Tibial artery (tissue), 4 donors: ENCODE data around the gene ATP8A1.

Experiments
- DNase-seq, 2 donors: peaks; one replicate each; pipeline ENCODE4 v3.0.0-alpha.2; 2019
- H3K27ac ChIP-seq, 2 donors: fragments of 200-600 bp; sonication (generic) in 1 of 2; 1 replicate in 1 of 2; 2 replicates in 1 of 2; pipeline ENCODE4 v1.5.1; 2018 to 2019; ENCODE audit warnings: mild to moderate bottlenecking in 1 of 2
- H3K27me3 ChIP-seq, 2 donors: fragments of 200-600 bp; sonication (generic) in 1 of 2; one replicate each; pipeline versions ENCODE4 v1.5.1 to v1.6.0; 2016 to 2019
- H3K36me3 ChIP-seq, 3 donors: fragments of 200-600 bp; sonication (generic) in 2 of 3; one replicate each; pipeline ENCODE4 v1.5.1; 2016 to 2019; ENCODE audit warnings: mild to moderate bottlenecking in 2 of 3
- H3K4me1 ChIP-seq, 4 donors: fragments of 200-600 bp; sonication (generic) in 2 of 4; 1 replicate in 3 of 4; 2 replicates in 1 of 4; pipeline ENCODE4 v1.5.1; 2016 to 2019
- H3K4me3 ChIP-seq, 2 donors: fragments of 200-600 bp; sonication (generic) in 1 of 2; 1 replicate in 1 of 2; 2 replicates in 1 of 2; pipeline ENCODE4 v1.5.1; 2018 to 2019; ENCODE audit warnings: mild to moderate bottlenecking in 2 of 2
- H3K9me3 ChIP-seq, 3 donors: fragments of 200-600 bp; sonication (generic) in 1 of 3; one replicate each; pipeline ENCODE4 v1.5.1; 2016 to 2019
- intact Hi-C: fragments of 100-400 bp; cut with DNase I; formaldehyde crosslinking; loops from one replicate; pipeline ENCODE4 v1.15.0; 2023; ENCODE audit warnings: low total_unique reads
- TF ChIP-seq, protein P1 (sequence below), 2 experiments: fragments of 200-600 bp in 1 of 2; fragments of 450-650 bp in 1 of 2; IDR thresholded peaks; one replicate each; pipeline ENCODE4 v1.5.1; 2017 to 2019; ENCODE audit warnings: antibody characterized with exemption in 2 of 2, mild to moderate bottlenecking in 1 of 2, moderate library complexity in 1 of 2

The ATP8A1 gene

DNA sequence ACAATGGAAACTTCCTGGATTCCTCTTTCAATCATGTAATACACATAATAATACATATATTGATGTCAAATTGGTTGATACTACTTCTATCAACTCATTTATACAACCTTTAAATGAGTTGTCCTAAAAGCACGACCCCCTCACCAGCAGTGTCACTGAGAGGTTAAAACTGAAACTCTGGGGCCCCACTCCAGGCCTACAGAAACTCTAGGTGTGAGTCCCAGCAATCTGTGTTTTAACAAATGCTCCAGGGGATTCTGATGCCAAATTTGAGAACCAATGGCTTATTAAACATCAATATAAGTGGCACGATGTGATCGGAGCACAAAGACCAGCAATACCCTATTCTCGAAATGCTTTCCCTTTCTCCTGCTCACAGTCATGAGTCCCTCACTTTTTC, 47.9 kb downstream of the ATP8A1 start:
- DNase-seq: no peak
- H3K4me3 ChIP-seq: no peak overlapping the region
- H3K36me3 ChIP-seq: peaks cover 0 to 9% (median 0%) of the 10 kb centered on the region in 3 donors
- TF ChIP-seq, protein P1, sequence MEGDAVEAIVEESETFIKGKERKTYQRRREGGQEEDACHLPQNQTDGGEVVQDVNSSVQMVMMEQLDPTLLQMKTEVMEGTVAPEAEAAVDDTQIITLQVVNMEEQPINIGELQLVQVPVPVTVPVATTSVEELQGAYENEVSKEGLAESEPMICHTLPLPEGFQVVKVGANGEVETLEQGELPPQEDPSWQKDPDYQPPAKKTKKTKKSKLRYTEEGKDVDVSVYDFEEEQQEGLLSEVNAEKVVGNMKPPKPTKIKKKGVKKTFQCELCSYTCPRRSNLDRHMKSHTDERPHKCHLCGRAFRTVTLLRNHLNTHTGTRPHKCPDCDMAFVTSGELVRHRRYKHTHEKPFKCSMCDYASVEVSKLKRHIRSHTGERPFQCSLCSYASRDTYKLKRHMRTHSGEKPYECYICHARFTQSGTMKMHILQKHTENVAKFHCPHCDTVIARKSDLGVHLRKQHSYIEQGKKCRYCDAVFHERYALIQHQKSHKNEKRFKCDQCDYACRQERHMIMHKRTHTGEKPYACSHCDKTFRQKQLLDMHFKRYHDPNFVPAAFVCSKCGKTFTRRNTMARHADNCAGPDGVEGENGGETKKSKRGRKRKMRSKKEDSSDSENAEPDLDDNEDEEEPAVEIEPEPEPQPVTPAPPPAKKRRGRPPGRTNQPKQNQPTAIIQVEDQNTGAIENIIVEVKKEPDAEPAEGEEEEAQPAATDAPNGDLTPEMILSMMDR (IDR thresholded peaks at IDR 0.05): no peak
- intact Hi-C loops: no loop called here
- H3K4me1 ChIP-seq: peaks cover 0 to 18% (median 1%) of the 10 kb centered on the region in 4 donors
- H3K27ac ChIP-seq: no peak overlapping the region
- no peaks in the 10 kb centered on the region for H3K9me3 ChIP-seq
- H3K27me3 ChIP-seq: no peaks in the 10 kb centered on the region

DNA sequence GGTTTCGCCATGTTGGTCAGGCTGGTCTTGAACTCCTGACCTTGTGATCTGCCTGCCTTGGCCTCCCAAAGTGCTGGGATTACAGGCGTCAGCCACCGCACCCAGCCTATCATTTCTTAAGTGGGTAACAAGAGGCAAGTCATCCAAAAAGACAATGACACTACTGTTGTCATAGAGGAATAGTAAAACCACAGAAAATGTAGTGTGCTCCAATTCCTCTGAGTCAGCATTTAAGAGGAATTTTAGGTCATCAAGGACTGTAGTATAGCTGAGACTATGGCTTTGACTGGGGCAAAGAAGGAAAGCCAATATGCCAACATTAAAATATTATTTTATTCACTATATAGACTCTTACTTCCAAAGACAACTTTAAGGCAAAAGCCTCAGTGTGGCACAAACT, 48.4 kb downstream of the ATP8A1 start:
- H3K27ac ChIP-seq: no peak overlapping the region
- no peak for DNase-seq
- TF ChIP-seq, protein P1 (IDR thresholded peaks at IDR 0.05): no peak
- intact Hi-C loops: no loop called here
- peaks cover 0 to 18% (median 1%) of the 10 kb centered on the region in 4 donors for H3K4me1 ChIP-seq
- no peaks in the 10 kb centered on the region for H3K27me3 ChIP-seq
- no peak overlapping the region for H3K4me3 ChIP-seq
- H3K9me3 ChIP-seq: no peaks in the 10 kb centered on the region
- peaks cover 0 to 9% (median 0%) of the 10 kb centered on the region in 3 donors for H3K36me3 ChIP-seq

DNA sequence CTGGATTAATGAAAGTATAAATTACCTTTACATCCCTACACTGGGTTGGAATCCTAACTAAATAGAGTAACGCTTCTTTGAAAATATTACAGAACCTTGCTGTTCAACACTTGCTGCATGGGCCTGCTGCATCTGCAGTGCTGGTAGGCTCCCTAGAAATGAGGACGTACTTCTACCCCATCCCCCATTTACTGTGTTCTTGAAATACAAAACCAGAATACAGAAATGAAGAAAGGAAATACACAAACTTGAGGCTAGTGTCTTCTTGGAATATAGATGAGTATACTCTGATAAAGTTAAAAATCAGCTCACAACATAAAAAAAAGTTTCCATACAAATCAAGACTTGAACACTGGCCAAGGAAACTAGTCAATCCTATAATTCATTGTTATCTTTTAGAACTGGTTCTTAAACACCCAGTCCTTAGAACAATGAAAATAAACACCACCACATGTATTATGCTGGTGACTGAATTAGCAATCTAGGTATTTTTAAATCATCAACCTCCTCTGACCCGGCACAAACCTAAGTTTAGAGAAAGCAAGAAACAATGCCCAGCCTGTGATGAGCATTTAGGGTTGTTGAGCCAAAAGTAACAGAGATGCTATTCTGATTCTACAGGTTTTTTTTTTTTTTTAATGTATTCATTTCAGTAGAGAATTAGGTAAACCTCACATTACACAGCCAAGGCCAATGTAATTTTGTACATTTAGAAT, 49.7 kb downstream of the ATP8A1 start:
- Histone ChIP-seq H3K36me3 (peaks cover 0 to 9% (median 0%) of the 10 kb centered on the region in 3 donors), H3K4me1 (peaks cover 0 to 18% (median 1%) of the 10 kb centered on the region in 4 donors), H3K27ac (no peak overlapping the region), H3K9me3 (no peaks in the 10 kb centered on the region), H3K27me3 (no peaks in the 10 kb centered on the region), H3K4me3 (no peak overlapping the region)
- TF ChIP-seq, protein P1 (IDR thresholded peaks at IDR 0.05): no peak
- intact Hi-C loops: no loop called here
- no peak for DNase-seq

DNA sequence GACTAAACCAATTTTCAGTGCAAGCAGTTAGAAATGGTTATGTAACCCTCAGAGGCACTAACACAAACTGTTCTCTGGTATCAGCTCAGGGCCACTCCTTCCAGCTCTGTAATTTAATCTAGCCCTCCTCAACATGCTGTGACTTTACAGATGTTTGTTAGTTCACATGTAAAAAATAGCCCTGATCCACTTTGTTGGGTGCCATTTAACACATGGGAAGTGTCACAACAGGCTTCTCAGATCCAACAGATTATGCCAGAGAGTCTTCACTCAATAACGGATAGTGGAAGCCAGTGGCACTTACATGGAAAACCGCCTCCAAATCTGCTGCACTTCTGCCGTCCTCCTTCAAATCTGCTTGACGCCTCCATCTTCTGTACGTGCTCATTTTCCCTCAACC, 51.6 kb downstream of the ATP8A1 start:
- Histone ChIP-seq H3K27ac (no peak overlapping the region), H3K4me3 (no peak overlapping the region), H3K36me3 (no peaks in the 10 kb centered on the region), H3K4me1 (peaks cover 0 to 18% (median 1%) of the 10 kb centered on the region in 4 donors), H3K9me3 (no peaks in the 10 kb centered on the region), H3K27me3 (no peaks in the 10 kb centered on the region)
- TF ChIP-seq, protein P1 (IDR thresholded peaks at IDR 0.05): no peak
- intact Hi-C loops: no loop called here
- no peak for DNase-seq

DNA sequence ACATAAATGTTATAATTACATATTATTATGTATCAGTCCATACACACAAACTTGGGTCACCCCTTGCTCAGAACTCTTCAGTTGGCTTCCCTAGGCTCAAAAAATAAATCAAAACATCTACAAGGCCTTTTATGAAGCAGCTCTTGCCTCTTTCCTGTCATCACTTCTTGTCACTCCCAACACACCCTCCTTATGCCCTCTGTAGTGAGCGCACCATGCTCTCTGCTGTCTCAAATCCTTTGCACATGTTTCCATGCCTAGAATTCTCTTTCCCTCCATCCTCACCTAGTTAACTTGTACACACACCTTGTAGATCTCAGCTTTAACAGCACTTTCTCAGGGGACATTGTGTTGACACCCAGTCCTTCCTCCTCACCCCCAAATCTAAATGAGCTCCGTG, 53.0 kb downstream of the ATP8A1 start:
- no peak for DNase-seq
- Histone ChIP-seq H3K36me3 (no peaks in the 10 kb centered on the region), H3K27ac (no peak overlapping the region), H3K27me3 (no peaks in the 10 kb centered on the region), H3K9me3 (no peaks in the 10 kb centered on the region), H3K4me1 (peaks cover 0 to 18% (median 1%) of the 10 kb centered on the region in 4 donors), H3K4me3 (no peak overlapping the region)
- TF ChIP-seq, protein P1 (IDR thresholded peaks at IDR 0.05): no peak
- intact Hi-C loops: no loop called here
